HG02678 (cell line): Measurements from ENCODE around the gene EXOC6B.
"Not testable (repeated sequence)": the region's sequence is repeated elsewhere in the genome, so short reads cannot be mapped to it uniquely, and the experiment has no call there.

Experiments used
- ATAC-seq: cut with Tn5 transposase; IDR thresholded peaks from one replicate; pipeline ENCODE4 v1.9.1; 2021; ENCODE audit warnings: mild to moderate bottlenecking, moderate library complexity; ENCODE audit not compliant: unreplicated experiment

Gene EXOC6B

DNA sequence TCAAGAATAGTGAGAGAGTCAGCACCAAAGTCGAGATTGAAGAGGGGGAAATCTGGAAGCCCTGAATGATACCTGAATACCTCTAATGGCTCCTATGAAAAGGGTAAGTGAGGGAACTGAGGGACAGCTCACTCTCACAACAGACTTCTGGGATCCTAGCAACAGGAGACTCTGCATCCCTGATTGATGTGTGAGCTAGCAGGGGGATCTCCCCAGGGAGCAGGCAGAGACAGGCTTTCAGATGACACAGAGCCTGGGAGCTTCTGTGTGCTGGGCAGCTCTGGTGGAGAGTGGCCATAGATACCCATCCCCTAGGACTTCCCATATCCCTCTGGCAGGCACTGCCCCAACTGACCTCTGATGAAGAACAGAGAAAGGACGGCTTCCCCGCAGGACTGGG, 206.2 kb downstream of the EXOC6B start:
- ATAC-seq, result no peak

DNA sequence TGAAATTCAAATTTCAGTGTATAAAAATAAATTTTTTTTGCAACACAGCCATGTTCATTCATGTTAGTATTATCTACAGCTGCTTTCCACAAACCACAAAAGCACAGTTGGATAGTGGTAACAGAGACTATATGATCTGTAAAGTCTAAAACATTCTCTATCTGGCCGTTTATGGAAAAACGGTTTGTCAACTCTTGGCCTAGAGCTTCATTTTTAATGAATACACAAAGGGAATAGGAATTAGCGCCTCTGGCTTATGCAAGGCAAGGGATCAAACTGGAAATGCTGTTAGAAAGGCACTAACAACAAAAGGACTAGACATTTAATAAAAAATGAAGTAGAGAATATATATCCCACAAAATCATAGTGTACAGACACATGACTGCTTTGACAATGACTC, 211.9 kb downstream of the EXOC6B start:
- no peak for ATAC-seq

DNA sequence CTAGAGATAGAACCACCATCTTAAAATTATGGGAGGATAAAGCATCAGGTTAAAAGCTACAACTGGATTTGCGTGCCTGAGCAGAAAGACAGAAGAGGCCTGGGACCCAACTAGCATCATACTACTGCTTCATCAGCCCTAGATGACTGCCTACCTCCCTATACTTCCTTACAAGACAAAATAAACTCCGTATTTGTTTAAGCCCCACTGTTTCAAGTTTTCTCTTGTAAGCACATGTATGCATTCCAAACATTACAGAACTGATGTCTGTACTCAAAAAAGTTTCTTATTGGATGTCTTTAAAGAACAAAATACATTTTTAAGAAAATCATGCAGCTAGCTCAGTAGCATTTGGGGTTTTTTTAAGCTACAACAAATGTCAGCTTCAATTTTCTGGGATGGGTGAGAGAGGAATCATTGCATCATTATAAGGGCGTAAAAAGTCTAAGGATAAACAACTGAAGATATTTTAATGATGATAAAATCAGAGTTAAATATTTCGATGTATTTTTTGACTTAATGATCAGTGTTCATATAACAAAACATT, 213.1 kb downstream of the EXOC6B start:
- ATAC-seq, result no peak

DNA sequence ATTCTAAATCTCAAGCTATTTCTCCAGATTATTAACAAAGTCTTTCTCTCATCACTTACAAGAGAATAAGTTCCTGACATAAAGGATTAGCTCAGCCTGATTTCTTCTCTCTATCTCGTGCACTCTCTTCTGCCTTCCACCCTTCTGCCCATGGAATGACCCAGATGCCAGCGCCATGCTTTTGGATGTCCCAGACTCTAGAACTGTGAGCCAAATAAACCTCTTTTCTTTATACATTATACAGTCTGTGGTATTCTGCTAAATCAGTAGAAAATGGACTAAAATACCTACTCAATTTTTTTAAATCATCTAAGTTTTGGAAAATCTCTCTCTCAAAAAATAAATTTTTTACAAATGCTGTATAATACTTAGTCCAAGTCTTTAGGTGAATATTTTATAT, 218.6 kb downstream of the EXOC6B start:
- ATAC-seq, result no peak

DNA sequence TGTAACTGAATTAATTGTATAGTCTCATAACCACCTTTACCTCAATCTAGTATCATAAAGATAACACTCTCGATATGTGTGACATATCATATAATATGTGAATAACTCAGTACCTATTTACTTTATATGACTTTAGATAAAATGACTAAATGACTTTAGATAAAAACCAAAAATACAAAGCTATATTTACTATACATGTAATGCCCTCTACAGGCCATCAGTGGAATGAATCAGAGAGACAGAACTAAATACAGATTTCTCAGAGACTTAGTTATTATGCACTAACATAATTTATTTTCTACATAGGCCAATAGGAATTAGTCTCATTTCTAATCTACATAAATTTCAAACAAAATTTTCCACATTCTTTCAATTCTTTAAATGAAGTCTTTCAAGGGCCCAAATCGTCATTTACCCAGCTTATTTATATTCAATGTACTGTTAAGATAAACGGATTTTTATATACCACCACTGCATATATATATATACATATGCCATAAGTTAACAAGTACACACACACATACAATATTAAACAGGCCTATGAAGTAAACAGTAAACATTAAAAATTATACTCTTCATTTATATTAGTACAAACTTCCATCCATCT, 219.9 kb downstream of the EXOC6B start:
- ATAC-seq, result no peak

DNA sequence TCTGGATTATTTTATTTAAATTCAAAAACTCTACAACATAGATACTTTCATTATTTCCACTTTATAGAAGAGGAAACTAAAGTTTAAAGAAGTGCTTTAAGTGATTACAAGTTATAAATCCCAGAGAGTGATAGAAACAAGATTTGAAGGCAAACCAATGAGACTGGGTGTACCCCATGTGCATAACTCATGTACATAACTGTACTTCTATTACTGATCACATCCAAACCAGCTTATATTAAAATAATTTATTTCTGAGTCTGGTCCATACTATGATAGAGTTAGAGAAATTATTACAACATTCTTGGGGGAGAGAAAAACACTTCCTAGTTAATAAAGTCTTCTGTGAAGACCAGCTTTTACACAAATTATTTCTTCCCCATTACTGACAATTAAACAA, 221.4 kb downstream of the EXOC6B start:
- ATAC-seq, result no peak

DNA sequence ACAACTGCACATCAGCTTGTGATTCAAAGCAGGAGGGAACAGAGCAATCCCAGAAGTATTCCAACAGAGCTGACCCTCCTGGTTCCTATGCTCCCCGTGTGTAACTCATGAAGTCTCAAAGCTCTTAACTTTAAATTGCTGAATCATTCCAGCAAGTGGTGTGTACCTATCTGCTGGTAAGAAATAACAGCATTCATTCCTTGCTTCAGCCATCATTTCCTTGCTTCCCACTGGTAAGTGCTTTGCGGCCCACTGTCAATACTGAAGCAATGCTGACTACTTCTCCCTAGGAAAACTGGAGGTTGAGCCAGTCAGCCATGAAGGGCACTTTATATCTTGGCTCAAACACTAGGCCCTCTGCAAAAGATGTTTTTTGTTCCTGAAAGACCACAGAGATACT, 222.4 kb downstream of the EXOC6B start:
- ATAC-seq, result no peak

DNA sequence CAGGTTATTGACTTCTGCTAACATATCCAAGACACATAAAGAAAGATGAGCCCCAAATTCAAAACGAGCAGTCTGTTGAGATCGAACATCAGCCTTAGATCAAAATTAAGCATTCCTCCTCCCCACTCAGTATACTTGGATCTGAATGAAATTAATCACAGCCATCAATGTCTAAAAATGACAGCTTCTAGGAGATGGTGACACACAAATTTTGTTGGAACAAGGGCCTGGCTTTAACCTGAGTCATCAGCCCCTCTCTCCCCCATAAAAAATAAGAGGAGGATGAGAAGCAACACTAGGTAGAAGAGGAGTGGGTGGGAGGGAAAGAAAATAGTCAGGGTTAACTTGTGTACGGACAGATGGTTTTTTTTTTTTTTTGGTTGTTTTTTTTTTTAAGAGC, 223.1 kb downstream of the EXOC6B start:
- ATAC-seq, result no peak

DNA sequence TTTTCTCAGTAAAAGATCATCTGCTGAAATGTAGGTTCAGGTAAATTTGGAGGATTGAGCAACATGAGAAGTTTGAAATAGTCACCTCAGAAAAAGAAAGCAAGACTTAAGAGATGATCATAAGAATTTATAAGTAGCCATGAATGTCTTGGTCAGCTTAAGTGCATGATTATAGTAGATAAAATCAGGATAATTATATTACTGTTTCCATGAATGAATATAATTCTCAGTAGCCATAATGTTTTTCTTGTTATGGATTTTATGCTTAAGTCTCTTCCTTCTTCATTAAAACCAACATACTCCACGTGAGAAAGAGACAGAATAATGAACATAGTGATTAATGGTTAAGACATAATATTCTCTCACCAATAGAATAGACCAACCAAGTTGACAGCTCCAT, 223.7 kb downstream of the EXOC6B start:
- ATAC-seq, result no peak

DNA sequence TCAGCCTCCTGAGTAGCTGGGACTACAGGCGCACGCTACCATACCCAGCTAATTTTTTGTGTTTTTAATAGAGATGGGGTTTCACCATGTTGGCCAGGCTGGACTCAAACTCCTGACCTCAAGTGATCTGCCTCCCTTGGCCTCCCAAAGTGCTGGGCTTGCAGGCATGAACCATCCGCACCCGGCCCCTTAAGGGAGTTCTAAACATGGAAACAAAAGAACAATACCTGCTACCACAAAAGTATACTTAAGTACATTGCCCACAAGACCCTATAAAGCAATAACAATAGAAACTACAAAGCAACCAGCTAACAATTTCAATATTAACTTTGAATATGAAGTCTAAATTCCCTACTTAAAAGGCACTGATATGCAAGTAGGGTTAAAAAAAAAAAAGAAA, 242.0 kb downstream of the EXOC6B start:
- ATAC-seq, result not testable (repeated sequence)

DNA sequence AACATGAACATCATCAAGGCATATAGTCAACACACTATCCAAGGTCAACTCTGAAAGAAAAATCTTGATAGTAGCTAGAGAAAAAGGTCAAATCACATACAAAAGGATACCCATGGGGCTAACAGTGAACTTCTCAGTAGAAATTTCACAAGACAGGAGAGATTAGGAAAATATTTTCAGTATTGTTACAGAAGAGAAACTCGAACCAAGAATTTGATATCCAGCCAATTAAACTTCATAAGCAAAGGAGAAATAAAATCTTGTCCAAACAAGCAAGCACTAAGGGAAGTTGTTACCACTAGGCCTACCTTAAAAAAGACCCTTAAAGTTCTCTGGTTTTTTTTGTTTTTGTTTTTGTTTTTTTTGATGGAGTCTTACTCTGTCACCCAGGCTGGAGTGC, 242.5 kb downstream of the EXOC6B start:
- no peak for ATAC-seq

DNA sequence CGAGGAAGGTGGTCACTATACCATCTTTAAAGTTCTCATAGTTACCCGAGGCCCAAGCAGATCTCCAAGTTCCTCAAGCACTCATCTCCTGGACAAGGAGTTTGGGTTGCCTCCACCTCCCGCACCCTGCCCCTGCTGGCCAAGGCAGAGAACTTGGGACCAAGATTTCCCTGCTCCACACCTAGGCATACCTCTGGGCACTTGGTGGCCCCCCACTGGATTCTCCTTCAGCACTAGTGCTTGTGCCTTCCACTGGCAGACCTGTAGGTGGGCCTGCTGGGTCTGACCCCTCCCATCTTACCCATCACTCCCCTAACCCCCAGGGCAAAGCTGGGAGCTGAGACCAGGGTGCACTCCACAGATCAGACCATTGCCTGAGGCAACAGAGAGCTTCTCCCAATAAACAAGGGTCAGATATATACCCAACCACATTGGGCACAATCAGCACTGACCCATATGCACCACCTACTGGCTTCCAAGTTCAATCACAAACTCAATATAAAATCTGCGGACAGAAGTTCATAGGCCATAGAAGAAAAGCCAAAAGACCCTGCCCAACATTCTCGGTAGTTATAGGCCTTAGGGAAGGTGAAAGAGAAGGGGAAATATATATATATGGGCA, 244.2 kb downstream of the EXOC6B start:
- ATAC-seq, result no peak

DNA sequence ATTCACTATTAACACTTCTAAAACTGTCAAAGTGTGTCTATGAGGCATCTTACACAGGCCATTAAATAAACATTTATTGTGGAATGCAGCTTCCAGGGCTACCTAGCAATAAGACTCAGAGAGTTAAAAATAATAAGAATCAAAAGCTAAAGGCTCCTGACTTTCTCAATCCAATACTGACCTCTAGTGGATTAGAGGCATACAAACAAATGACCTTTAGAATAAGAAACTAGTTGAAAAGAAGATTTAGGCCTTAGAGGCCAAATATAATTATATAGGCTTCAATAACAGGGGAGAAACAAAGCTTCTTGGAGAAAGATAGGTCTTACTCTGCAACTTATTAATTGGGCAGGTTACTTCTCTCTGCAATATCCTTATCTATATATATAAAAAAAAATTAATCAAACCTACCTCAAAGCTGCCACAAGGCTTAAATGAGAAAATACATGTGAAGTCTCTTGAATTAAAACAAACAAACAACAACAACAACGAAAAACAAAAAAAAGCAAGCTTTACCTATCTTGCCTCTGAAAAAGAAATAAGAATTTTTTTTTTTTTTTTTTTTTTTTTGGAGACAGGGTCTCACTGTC, 246.1 kb downstream of the EXOC6B start:
- ATAC-seq, result no peak

DNA sequence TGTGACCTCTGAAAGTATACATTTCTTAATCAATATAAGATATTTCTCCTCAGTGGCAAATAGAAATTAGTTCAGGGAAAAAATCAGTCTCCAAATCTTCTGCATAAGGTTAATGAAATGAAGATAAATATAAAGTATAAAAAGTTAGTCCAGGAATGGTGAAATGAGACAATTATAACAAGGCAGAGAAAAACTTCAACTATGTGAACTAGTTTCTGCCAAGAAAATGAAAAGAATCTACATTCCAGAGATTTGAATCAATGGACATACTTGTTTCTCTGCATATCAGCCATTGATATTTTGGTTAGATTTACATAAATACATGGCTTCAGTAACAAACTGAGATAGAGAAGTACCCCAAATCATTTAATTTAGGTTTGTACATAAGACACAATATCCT, 249.0 kb downstream of the EXOC6B start:
- no peak for ATAC-seq

DNA sequence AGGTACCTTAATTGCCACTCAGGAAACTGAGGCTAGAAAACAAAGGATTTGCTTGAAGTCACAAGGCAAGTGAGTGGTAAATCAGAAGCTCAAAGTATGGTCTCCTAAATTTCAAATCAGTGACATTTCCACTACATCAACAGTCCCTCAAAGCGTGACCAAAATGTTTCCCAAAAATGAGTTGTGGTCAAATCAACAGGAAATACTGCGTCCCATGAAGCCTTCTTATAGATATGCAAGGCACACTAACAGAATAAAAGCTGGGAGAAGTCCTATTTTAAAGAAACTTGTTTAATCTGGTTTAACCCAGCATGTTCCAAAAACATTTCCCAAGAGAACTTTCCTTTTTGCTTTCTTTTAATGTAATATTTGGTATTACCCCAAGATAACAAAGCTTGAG, 249.4 kb downstream of the EXOC6B start:
- no peak for ATAC-seq

DNA sequence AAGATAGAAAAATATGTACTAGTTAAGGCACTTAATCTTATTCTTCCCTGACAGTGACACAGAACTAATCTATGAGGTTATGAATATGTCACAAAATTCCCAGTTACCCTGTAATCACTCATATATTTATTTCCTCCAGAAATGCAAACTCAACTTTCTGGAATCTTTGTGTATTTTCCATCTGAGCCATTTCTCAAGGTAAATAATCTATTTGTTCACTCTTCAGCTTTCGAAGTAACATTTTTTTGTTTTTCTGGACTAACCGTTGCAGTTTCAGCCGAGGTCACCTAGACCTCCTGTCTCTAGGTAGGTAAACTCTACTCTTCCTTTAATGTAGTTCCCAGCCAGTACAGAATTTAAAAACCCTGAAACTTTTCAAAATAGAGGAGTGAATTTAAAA, 250.9 kb downstream of the EXOC6B start:
- no peak for ATAC-seq

DNA sequence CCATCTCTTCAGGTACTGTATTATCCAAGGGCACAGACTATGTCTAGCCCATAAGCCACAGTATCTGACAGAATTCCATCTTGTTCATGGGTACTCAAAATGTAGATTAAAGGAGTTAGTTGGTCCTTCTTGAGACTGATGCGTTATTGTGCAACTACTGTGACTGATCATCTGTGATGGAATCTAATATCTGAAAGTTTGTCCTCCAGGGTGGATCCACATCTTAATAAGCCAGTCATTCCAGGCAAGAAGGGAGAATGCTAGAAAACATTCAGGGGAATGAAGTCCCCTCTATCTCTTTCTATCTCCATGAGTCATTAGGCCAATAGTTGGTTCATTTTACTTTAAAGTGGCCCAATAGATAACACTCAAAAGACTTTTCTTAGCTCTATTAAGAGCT, 252.6 kb downstream of the EXOC6B start:
- ATAC-seq, result no peak

DNA sequence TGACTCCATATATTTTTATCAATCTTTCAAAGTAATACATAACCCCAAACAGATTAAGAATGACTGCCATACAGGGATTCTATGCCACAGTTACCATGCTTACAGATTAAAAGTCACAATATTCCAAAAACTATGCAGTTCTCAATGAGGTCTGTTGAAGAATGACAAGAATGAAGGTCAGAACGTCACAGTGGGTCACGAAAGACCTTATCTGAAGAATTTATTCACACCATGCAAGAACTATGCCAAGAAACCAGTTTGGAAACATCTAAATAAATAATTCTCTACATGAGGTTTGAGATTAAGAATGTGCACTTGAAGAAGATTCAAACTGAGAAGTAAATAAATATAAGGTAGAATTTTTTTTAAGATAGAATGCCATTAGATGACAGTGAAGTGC, 253.3 kb downstream of the EXOC6B start:
- no peak for ATAC-seq

DNA sequence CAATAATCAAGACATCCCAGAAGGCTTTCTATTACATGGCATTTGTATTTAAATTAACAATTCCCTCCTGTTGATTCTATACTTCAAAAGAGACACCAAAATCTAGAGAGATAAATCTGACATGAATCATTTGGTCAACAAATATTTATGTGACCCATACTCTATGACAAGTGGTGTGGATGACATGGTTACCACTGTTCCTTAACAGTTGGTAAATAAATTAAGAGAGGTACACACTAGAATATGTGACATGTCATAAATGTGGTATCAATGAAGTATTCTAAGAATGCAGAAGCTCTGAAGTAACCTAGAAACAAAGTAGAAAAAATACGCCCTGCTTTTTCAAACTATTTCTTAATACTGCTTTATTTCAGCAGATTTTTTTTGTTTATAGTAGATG, 255.4 kb downstream of the EXOC6B start:
- ATAC-seq, result no peak

DNA sequence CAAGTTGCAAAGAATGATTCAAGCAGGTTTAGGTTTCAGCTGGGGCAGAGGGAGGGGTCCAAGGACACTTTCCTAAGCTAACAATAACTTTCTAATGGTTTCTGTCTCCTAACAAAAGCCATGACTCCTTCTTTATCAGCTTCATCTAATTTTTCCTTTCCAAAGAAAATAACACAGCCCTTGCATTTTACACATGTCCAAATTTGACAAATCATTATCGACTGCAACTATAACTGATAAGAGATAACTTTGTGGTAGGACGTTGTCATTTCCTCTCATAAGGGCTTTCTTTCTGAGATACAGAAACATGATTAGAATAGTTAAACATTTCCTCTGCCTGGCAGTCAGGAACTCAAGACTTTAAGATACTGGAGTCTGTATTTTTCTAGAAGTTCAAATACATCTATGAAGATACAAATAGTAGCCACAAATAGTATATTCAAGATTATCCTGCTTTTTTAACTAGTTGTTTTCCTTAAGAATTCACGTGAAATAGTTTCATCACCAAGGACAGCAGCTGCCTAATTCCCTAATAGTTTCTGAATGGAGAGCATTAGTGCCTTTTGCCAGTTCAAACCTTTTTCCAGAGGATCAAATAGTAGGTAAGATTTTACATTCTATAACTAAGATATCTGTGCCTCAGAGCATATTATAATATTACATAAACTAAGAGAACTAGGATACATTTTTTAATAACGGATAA, 263.2 kb downstream of the EXOC6B start:
- no peak for ATAC-seq

DNA sequence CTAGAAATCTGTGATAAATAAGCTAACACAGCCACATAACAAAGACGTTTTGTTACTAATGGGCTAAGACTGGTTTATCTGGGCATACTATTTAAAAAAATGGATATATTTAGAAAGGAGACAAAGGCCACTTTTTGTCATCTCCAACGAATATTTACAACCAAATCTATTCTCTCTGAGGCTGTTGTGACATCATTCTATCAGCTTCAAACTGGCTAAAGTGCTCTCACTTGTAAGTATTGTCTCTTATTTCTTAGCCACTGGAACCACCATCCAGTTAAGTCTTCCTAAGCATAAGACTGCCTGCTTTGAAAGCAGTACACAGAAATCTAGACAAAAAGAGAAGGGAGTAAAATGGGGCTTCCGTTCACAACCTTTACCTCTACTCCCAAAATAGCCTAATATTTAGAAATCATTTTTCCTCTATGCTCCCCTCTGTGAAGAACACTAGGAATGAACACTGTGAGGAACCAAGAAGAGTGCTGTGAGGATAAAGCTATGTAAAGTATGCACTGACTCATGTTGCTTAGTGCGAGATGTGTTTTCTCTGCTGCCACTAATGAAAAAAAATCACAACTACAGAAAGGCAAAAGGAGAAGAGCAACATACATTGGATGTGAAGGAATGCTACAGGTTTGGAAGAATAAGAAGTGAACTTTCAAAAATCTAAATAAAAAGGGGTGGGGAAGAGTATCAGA, 264.1 kb downstream of the EXOC6B start:
- ATAC-seq, result no peak
